SK-N-SH (cell line): ENCODE data around the gene APBB1IP.

Experiments used
- CTCF ChIP-seq: fragments of 200-600 bp; sonication (generic); IDR thresholded peaks from 2 replicates; pipeline ENCODE4 v1.6.1; 2017; ENCODE audit warnings: antibody characterized with exemption, mild to moderate bottlenecking, moderate library complexity
- GABPA ChIP-seq: IDR thresholded peaks from 2 replicates; pipeline ENCODE4 v1.4.0; 2012; ENCODE audit warnings: low read depth, mild to moderate bottlenecking
- JUND ChIP-seq: IDR thresholded peaks from 2 replicates; pipeline ENCODE4 v1.4.0; 2012
- PBX3 ChIP-seq: IDR thresholded peaks from 2 replicates; pipeline ENCODE4; 2012
- POLR2AphosphoS5 ChIP-seq: IDR thresholded peaks from 2 replicates; pipeline ENCODE4 v1.6.1; 2012; ENCODE audit warnings: low read depth, low read length
- RAD21 ChIP-seq: IDR thresholded peaks from 2 replicates; pipeline ENCODE4 v1.6.1; 2012; ENCODE audit warnings: mild to moderate bottlenecking, low read length
- TAF1 ChIP-seq: IDR thresholded peaks from 2 replicates; pipeline ENCODE4 v1.6.1; 2012; ENCODE audit warnings: low read depth, mild to moderate bottlenecking, low read length, moderate library complexity, borderline replicate concordance
- TEAD4 ChIP-seq: IDR thresholded peaks from 2 replicates; pipeline ENCODE4 v1.4.0; 2012; ENCODE audit warnings: mild to moderate bottlenecking, borderline replicate concordance; ENCODE audit not compliant: insufficient read depth
- YY1 ChIP-seq: IDR thresholded peaks from 2 replicates; pipeline ENCODE4 v1.4.0; 2012; ENCODE audit warnings: low read depth, mild to moderate bottlenecking
- ZBTB33 ChIP-seq: IDR thresholded peaks from 2 replicates; pipeline ENCODE4 v1.4.0; 2012; ENCODE audit warnings: low read depth, borderline replicate concordance

DNA sequence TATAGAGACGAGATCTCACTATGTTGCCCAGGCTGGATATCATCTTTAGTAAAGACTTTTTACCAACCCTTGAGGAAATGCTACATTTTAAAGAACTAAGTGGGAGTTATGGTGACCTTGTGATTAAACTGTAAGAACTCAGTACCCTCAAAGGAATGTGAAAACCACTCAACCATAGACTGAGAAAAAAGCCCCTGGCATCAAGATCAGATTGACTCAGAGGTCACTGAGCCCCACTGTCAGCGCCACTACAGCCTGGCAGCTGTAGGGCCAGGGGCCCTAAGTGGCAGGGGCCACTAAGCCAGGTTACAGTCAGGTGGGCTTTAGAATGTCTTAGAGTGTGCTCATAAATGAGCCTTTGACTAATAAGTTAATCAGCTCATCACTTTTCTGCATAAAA is 55.9 kb downstream of the APBB1IP start:
- TF ChIP-seq CTCF (no peak), GABPA (no peak), RAD21 (no peak), PBX3 (no peak), TEAD4 (no peak), POLR2AphosphoS5 (no peak), YY1 (no peak), JUND (no peak), ZBTB33 (no peak), TAF1 (no peak)
